Ammon's horn (tissue), 1 donor: ENCODE results near the gene MAGED4B.
"Not testable (repeated sequence)": the region's sequence is repeated elsewhere in the genome, so short reads cannot be mapped to it uniquely, and the experiment has no call there.

Experiments used
- DNase-seq: peaks from one replicate; pipeline ENCODE4 v3.0.0-alpha.2; 2016; ENCODE audit warnings: low spot score

MAGED4B gene, protein sequence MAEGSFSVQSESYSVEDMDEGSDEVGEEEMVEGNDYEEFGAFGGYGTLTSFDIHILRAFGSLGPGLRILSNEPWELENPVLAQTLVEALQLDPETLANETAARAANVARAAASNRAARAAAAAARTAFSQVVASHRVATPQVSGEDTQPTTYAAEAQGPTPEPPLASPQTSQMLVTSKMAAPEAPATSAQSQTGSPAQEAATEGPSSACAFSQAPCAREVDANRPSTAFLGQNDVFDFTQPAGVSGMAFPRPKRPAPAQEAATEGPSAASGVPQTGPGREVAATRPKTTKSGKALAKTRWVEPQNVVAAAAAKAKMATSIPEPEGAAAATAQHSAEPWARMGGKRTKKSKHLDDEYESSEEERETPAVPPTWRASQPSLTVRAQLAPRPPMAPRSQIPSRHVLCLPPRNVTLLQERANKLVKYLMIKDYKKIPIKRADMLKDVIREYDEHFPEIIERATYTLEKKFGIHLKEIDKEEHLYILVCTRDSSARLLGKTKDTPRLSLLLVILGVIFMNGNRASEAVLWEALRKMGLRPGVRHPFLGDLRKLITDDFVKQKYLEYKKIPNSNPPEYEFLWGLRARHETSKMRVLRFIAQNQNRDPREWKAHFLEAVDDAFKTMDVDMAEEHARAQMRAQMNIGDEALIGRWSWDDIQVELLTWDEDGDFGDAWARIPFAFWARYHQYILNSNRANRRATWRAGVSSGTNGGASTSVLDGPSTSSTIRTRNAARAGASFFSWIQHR

GRCh38 chrX:52068666-52069640 is at the start of gene MAGED4B:
MAGED4B (minus strand) TSS chrX:52069183; CDS start chrX:52068172, 1,011 bp downstream.
- DNase-seq: not testable (repeated sequence)

DNA sequence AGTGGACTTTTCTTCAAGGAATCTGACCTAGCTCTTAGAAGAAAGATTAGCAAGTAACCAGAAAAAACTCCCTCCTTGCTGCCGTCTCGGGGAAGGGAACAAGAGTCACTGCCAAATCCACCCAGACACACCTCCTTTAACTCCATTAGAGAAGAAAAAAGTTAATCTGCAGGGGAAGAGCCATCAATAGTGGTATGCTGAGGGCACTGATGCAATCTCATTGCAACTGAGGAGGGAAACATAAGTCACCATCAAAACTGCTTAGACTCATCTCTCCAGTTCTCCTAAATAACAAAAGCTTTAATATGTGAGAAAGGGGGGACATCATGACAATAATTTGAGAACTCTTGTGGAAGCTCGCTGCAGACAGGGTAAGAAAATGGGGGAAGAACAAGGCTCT is 49.3 kb upstream of the MAGED4B start:
- DNase-seq: no peak

GRCh38 chrX:52082578-52082977 is 13.6 kb upstream of the MAGED4B start:
- DNase-seq: no peak

GRCh38 chrX:52078131-52078530 is 9.1 kb upstream of the MAGED4B start:
- no peak for DNase-seq

DNA sequence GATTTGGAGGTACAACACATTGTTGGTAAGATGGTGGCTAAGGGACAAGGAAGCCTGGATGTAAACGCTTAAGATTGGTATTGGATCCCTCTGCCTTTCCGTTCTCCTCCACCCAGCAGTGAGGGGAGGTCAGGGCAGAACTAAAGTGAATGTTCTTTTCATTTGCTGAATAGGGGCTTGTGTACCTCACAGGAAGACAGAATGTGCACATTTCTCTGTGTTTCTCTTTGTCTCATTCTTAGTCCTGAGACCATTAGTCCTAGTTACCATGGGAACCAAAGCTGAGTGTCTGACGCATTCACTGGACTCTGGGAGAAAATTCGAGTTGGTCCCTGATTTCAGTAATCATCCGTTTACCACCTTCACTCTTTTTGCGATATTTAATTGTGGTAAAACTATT is 26.7 kb downstream of the MAGED4B start:
- not testable (repeated sequence) for DNase-seq

GRCh38 chrX:52034211-52034610 is 34.8 kb downstream of the MAGED4B start:
- no peak for DNase-seq

DNA sequence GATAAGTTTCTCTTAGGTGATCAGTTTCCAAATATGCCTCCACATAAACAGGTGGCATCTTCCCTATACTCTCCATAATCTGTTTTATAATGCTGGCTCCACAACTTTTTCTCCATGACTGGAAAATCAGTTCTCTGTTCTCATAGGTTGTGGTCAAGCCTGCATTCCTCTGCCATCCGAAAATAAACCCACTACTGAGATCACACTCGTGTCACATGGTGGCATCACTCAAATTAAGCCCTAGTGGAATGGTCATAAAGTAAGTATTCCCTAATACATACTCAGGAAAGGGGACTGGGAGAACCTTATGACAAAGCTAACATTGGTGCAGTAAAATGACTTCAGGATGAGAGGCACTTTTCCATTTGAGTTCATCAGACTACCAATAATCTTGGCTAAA is 37.6 kb downstream of the MAGED4B start:
- no peak for DNase-seq

GRCh38 chrX:52015794-52016193 is 53.2 kb downstream of the MAGED4B start:
- DNase-seq: no peak
